ENCODE results near the gene INPP4B. TPM values are rescaled to one million over a fixed set of nuclear protein-coding genes. Genes with fewer than 3 reads are reported as not detected.

Gene INPP4B
- total RNA-seq, 1 donor from 2014 or later = 4.9 TPM

DNA sequence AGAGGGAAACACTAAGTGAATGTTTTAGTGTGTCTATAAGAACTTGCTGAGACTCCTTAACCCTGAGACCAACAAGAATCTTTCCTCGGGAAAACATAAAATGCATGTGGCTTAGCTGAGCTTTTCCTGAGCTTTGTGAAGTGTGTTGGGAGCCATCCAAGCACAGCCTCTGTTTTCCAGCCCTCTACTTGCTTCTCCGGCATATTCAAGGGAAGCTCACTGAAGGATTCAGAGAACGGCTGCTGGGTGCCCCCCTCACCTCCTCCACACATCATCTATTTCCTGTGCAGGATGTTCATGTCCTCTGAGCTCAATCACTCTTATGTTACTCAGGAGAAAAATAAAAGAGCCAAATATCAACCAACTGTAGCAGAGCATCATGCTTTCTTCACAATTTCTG, 717.6 kb downstream of the INPP4B start:
- Mint-ChIP-seq H3K4me1 (ENCODE audit: unreplicated experiment) (peaks cover 37% of the 10 kb centered on the region), H3K27ac (ENCODE audit: unreplicated experiment) (no peak overlapping the region), H3K9me3 (ENCODE audit: unreplicated experiment) (no peaks in the 10 kb centered on the region), H3K27me3 (ENCODE audit: unreplicated experiment) (peaks cover 1% of the 10 kb centered on the region), H3K36me3 (ENCODE audit: low read depth, unreplicated experiment) (no peaks in the 10 kb centered on the region), H3K4me3 (ENCODE audit: unreplicated experiment) (no peak overlapping the region)
- peak; percentile 5 for DNase-seq (ENCODE audit: low spot score)
- TF ChIP-seq, protein P1, sequence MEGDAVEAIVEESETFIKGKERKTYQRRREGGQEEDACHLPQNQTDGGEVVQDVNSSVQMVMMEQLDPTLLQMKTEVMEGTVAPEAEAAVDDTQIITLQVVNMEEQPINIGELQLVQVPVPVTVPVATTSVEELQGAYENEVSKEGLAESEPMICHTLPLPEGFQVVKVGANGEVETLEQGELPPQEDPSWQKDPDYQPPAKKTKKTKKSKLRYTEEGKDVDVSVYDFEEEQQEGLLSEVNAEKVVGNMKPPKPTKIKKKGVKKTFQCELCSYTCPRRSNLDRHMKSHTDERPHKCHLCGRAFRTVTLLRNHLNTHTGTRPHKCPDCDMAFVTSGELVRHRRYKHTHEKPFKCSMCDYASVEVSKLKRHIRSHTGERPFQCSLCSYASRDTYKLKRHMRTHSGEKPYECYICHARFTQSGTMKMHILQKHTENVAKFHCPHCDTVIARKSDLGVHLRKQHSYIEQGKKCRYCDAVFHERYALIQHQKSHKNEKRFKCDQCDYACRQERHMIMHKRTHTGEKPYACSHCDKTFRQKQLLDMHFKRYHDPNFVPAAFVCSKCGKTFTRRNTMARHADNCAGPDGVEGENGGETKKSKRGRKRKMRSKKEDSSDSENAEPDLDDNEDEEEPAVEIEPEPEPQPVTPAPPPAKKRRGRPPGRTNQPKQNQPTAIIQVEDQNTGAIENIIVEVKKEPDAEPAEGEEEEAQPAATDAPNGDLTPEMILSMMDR (IDR thresholded peaks at IDR 0.05; ENCODE audit: unreplicated experiment) = no peak

DNA sequence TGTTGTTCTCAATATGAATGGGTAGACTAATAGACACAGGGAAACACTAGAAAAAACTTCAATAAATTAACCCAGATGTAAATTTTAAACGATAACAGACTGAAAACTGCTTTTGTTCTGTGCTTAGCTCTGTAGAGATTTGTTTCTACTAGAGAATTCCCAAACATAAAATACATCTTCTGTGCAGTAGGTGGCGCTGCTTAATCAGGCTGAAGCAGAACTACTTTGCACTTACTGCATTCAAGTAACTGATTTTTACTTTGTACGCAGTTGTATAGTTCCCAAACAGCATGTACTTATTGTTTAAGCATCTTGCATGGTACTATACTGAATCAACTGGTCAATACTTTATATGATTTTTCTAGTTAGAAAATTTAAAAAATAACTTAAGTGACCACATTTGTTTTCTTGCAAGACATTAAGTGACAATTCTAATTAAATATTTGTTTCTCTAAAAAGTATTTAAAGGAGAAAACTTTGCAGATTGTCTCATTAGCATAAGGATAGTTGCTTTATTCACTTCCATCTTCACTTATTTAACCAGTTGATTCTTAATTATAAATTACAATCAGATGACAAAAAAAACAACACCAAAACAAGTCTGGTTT, 719.1 kb downstream of the INPP4B start:
- Mint-ChIP-seq H3K9me3 (ENCODE audit: unreplicated experiment) (no peaks in the 10 kb centered on the region), H3K4me1 (ENCODE audit: unreplicated experiment) (peaks cover 37% of the 10 kb centered on the region), H3K27me3 (ENCODE audit: unreplicated experiment) (peaks cover 1% of the 10 kb centered on the region), H3K27ac (ENCODE audit: unreplicated experiment) (no peak overlapping the region), H3K4me3 (ENCODE audit: unreplicated experiment) (no peak overlapping the region), H3K36me3 (ENCODE audit: low read depth, unreplicated experiment) (no peaks in the 10 kb centered on the region)
- TF ChIP-seq, protein P1 (IDR thresholded peaks at IDR 0.05; ENCODE audit: unreplicated experiment) = peak; percentile 93
- peak; percentile 64 for DNase-seq (ENCODE audit: low spot score)

DNA sequence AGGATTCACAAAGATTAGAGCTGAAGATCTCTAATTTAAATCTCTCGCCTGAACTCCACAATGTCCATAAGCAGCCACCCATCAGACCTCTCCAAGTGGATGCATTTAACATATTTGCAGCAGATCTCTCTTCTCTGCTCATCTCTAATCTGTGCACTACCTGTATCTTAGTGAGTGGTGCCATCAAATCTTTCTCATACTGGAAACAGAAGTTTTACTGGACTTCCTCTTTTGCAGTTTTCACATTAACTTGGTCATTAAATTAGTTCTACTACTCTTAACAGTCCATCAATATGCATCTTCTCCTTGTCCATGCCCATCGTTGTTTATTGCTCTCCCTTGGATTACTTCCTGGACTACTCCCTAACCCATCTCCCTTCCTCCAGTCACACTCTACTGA, 721.2 kb downstream of the INPP4B start:
- TF ChIP-seq, protein P1 (IDR thresholded peaks at IDR 0.05; ENCODE audit: unreplicated experiment) = no peak
- DNase-seq (ENCODE audit: low spot score) = no peak
- peaks cover 1% of the 10 kb centered on the region for H3K27me3 Mint-ChIP-seq (ENCODE audit: unreplicated experiment)
- H3K4me3 Mint-ChIP-seq (ENCODE audit: unreplicated experiment) = no peak overlapping the region
- peaks cover 36% of the 10 kb centered on the region for H3K4me1 Mint-ChIP-seq (ENCODE audit: unreplicated experiment)
- H3K36me3 Mint-ChIP-seq (ENCODE audit: low read depth, unreplicated experiment) = no peaks in the 10 kb centered on the region
- no peak overlapping the region for H3K27ac Mint-ChIP-seq (ENCODE audit: unreplicated experiment)
- H3K9me3 Mint-ChIP-seq (ENCODE audit: unreplicated experiment) = no peaks in the 10 kb centered on the region

DNA sequence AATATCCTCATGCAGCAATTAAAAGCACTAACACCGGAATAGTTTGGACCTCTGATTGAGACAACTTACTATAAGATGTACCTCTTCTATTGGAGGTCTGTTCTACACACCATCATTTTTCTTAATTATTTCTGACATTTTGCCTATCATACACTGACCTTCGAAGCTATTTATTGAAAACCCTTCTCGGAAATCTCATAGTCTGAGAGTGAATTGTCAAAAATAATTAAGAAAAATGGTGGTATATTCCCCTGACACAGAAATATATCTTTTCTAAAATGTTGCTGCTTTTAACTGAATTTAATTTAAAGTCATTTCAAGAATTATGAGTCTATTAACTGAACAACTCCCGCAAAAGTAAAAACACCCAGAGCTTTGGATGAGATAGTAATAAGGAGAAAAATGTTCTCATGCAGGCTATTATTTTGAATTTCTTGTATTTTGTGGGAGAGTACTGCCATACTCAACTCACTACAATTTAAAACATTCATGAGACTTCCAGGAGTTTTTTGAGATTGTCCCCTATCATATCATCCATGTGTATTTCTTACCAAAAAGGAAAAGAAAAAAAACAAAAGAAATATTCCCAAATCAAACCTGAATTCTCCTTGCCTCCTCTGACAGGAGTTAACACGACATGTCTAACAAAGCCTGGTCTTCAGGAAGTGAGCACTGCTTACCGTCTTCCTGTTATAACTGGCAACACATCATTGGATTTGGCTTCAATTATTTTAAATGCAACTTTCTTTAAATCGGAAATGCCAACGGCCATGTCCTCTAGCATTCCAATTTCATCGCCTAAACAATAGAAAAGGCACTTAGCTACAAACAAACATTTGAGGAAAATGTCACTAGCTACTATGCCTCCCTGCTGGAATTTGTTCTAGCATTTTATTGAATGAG, 724.4 kb downstream of the INPP4B start:
- no peaks in the 10 kb centered on the region for H3K36me3 Mint-ChIP-seq (ENCODE audit: low read depth, unreplicated experiment)
- H3K4me1 Mint-ChIP-seq (ENCODE audit: unreplicated experiment) = peaks cover 14% of the 10 kb centered on the region
- TF ChIP-seq, protein P1 (IDR thresholded peaks at IDR 0.05; ENCODE audit: unreplicated experiment) = no peak
- H3K9me3 Mint-ChIP-seq (ENCODE audit: unreplicated experiment) = no peaks in the 10 kb centered on the region
- H3K27me3 Mint-ChIP-seq (ENCODE audit: unreplicated experiment) = no peaks in the 10 kb centered on the region
- DNase-seq (ENCODE audit: low spot score) = no peak
- H3K4me3 Mint-ChIP-seq (ENCODE audit: unreplicated experiment) = no peak overlapping the region
- H3K27ac Mint-ChIP-seq (ENCODE audit: unreplicated experiment) = no peak overlapping the region

DNA sequence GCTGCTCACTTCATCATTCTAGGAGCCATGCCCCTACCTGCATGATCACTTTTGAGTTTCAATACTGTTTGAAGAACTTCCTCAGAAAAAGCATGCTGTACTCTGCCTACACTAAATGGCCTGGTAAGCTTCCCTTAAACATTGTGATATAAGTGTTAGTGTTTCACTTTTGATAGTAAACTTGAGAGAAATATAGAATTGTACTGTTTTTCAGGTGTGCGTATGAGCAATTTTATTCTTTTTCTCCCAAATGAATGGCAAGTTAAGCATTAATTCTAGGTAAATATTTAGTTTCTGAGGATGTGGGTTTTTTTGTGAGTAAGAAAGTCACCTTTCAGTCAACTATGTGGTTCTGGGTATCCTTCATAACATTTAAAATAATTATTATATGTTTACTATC, 725.2 kb downstream of the INPP4B start:
- DNase-seq (ENCODE audit: low spot score) = no peak
- Mint-ChIP-seq H3K4me1 (ENCODE audit: unreplicated experiment) (peaks cover 14% of the 10 kb centered on the region), H3K4me3 (ENCODE audit: unreplicated experiment) (no peak overlapping the region), H3K27me3 (ENCODE audit: unreplicated experiment) (no peaks in the 10 kb centered on the region), H3K36me3 (ENCODE audit: low read depth, unreplicated experiment) (no peaks in the 10 kb centered on the region), H3K9me3 (ENCODE audit: unreplicated experiment) (no peaks in the 10 kb centered on the region), H3K27ac (ENCODE audit: unreplicated experiment) (no peak overlapping the region)
- TF ChIP-seq, protein P1 (IDR thresholded peaks at IDR 0.05; ENCODE audit: unreplicated experiment) = no peak

All from endothelial cell (in vitro differentiated cells).